NCI-H1417 treated with DMSO at 0.1 percent for 48 hours (cell line): ENCODE results near the gene EFNA1.
A peak's percentile ranks its signal among the peaks of the same experiment; 100 is the strongest.
"Not testable (repeated sequence)": the region's sequence is repeated elsewhere in the genome, so short reads cannot be mapped to it uniquely, and the experiment has no call there.

Experiments used
- DNase-seq: peaks from one replicate; lab custom pipeline; 2025; lab: John Stamatoyannopoulos, UW

The EFNA1 gene

GRCh38 chr1:155145491-155145890 is 17.8 kb downstream of the EFNA1 start:
- DNase-seq = no peak

GRCh38 chr1:155155996-155156643 is 28.4 kb downstream of the EFNA1 start:
- DNase-seq = not testable (repeated sequence)

- no peak for DNase-seq
Observed at GRCh38 chr1:155158991-155159390, 31.3 kb downstream of the EFNA1 start.

- DNase-seq = no peak
Observed at GRCh38 chr1:155160128-155160527, 32.5 kb downstream of the EFNA1 start.

GRCh38 chr1:155162631-155163030 is 35.0 kb downstream of the EFNA1 start:
- DNase-seq = not testable (repeated sequence)

GRCh38 chr1:155163785-155164184 is 36.1 kb downstream of the EFNA1 start:
- DNase-seq = not testable (repeated sequence)

- not testable (repeated sequence) for DNase-seq
Observed at GRCh38 chr1:155164625-155165024, 36.9 kb downstream of the EFNA1 start.

- no peak for DNase-seq
Observed at GRCh38 chr1:155166051-155166470, 38.4 kb downstream of the EFNA1 start.

- DNase-seq = peak; percentile 68
Observed at GRCh38 chr1:155166471-155167165, 38.9 kb downstream of the EFNA1 start.

GRCh38 chr1:155167166-155168104 is 39.8 kb downstream of the EFNA1 start:
- DNase-seq = peak; percentile 71

- DNase-seq = not testable (repeated sequence)
Observed at GRCh38 chr1:155168105-155168445, 40.4 kb downstream of the EFNA1 start.

GRCh38 chr1:155168456-155169210 is 41.0 kb downstream of the EFNA1 start:
- no peak for DNase-seq

GRCh38 chr1:155169541-155169940 is 41.9 kb downstream of the EFNA1 start:
- DNase-seq = no peak

- no peak for DNase-seq
Observed at GRCh38 chr1:155170101-155170785, 42.6 kb downstream of the EFNA1 start.

- DNase-seq = no peak
Observed at GRCh38 chr1:155170806-155171205, 43.1 kb downstream of the EFNA1 start.

- DNase-seq = no peak
Observed at GRCh38 chr1:155171836-155172731, 44.4 kb downstream of the EFNA1 start.

- peak; percentile 84 for DNase-seq
Observed at GRCh38 chr1:155172732-155173477, 45.2 kb downstream of the EFNA1 start, which contains the start of gene KRTCAP2. Gene KRTCAP2 (minus strand): TSS chr1:155173304. CDS start chr1:155173224, 80 bp downstream.

- DNase-seq = peak; percentile 60
Observed at GRCh38 chr1:155173478-155174323, 46.0 kb downstream of the EFNA1 start, which contains the start of gene TRIM46. Gene TRIM46 (plus strand): TSS chr1:155173849. CDS start chr1:155173967, 118 bp downstream.
